NCI-H2029 (cell line): ENCODE measurements around the gene CDH19.

Experiments
- DNase-seq: peaks from one replicate; lab custom pipeline; 2025; lab: John Stamatoyannopoulos, UW

CDH19 gene

GRCh38 chr18:66603941-66604627 lies at the start of gene CDH19:
Gene CDH19 (minus strand): TSS chr18:66604090. CDS start chr18:66572204, 31,886 bp downstream.
- no peak for DNase-seq

- DNase-seq: no peak
Measured at GRCh38 chr18:66647671-66648070, 43.8 kb upstream of the CDH19 start.

DNA sequence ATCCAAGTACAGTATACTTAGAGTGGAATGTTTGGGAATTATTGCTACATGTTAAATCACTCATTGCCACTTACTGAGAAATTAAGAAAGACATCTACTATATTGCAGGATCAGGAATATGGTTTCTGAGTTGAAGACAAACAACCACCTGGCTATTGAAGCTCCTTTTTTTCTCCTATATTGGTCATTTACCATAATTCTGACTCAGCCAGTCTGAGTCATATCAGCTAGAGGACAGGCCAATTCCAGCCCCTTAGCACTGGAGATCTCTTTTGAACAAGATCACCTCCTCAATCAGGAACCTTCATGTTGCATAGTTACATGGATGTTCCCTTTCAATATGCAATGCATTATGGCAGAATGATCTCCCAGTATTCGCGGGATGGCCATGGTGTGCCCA lies 42.7 kb upstream of the CDH19 start:
- no peak for DNase-seq

GRCh38 chr18:66645983-66646382 lies 42.1 kb upstream of the CDH19 start:
- no peak for DNase-seq

- DNase-seq: no peak
Measured at GRCh38 chr18:66641056-66641455, 37.2 kb upstream of the CDH19 start.

- no peak for DNase-seq
Measured at GRCh38 chr18:66640431-66640830, 36.5 kb upstream of the CDH19 start.

GRCh38 chr18:66638856-66639629 lies 35.2 kb upstream of the CDH19 start:
- no peak for DNase-seq

GRCh38 chr18:66635342-66635741 lies 31.5 kb upstream of the CDH19 start:
- no peak for DNase-seq

GRCh38 chr18:66632756-66633155 lies 28.9 kb upstream of the CDH19 start:
- no peak for DNase-seq

- no peak for DNase-seq
Measured at GRCh38 chr18:66630831-66631230, 26.9 kb upstream of the CDH19 start.

DNA sequence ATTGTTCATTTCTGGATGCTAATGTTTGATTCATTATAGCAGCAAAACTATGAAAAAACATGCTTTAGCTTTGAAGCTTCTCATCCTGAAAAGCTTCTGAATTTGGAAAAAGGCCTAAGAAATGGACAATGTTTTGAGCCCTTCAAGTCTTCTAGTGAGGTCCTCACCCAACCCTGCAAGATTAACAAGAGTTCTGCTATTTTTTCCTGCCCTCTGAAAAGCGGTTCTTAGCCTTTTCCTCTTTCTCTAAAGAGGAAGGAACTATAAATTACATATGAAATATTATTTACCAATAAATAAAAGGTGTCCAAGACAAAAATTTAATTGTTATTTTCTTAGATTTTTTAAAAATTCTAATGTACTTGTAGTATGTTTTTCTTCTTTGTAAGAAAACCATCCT lies 19.9 kb upstream of the CDH19 start:
- no peak for DNase-seq

GRCh38 chr18:66621816-66622576 lies 18.1 kb upstream of the CDH19 start:
- DNase-seq: no peak

- DNase-seq: no peak
Measured at GRCh38 chr18:66616523-66616983, 12.7 kb upstream of the CDH19 start.

GRCh38 chr18:66615176-66615575 lies 11.3 kb upstream of the CDH19 start:
- DNase-seq: no peak

- DNase-seq: no peak
Measured at GRCh38 chr18:66607632-66608031, 3.7 kb upstream of the CDH19 start.

DNA sequence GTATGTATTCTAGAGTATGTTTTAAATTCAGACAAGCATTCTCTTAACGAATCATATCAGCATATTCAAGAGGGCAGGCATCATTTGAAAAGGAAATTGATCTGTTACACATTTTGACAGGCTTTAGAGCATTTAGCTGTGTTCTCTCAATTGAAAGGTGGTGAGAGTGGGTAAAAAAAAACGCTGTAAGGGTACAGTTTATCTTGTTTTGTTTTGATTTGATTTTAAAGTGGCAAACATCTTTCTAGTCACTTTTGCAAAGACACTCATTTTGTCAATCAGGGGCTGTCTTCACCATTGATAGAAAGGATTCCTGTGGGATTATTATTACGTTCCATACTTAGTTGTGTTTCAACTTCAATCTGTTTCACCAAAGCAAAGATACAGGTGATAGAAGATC lies 2.2 kb downstream of the CDH19 start:
- DNase-seq: no peak

DNA sequence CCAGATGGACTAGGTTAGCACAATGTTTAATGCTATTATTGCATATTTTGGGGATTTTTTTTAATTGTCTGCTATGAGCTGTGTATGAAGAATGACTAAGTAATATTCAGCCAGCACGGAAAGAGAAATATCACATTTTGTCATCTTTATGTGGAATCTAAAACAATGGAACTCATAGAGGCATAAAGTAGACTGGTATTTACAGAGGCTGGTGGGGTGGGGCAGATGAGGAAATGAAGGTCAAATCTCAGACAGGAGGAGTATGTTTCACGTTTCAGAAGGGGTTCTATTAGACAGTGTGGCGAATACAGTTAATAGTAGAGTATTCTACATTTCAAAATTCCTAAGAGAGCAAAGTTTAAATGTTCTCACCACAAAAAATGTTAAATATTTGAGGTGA lies 4.7 kb downstream of the CDH19 start:
- no peak for DNase-seq

GRCh38 chr18:66587430-66587829 lies 16.5 kb downstream of the CDH19 start:
- DNase-seq: no peak

DNA sequence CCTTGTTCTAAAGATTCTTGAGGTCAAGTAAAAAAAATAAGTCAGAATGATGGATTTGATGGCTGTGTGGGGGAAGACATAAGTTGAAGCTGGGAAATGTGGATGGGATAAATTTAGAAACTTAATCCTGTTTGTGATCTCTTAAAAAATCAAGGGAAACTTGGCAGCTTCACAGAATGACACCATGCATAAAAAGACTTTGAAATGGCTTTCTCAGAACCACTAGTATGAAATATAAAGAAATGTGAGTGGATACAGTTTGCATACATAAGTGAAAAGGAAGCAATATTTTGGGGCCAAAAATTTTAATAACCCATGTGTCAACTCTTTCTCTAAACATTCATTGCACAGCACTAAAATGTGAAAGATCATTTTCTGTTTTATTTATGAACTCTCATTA lies 21.7 kb downstream of the CDH19 start:
- no peak for DNase-seq

DNA sequence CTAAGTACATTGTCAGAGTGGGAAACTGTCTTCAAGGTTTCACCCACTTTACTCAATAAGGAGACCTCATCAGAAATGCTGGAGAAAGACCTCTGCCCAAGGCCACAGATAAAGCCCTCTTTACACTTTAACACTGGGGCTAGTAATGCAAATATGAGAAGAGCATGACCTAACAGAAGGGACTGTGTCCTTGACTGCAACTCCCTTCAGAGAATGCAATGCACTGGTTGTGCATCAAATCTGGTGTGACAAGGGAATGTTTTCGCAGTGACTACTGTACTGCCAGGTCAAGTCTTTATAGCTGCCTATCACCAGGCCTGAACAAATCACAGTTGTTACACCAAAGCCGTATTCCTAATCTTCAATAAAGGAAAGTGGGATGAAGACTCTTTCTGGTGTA lies 28.6 kb downstream of the CDH19 start:
- DNase-seq: no peak

- no peak for DNase-seq
Measured at GRCh38 chr18:66571845-66572244, 32.0 kb downstream of the CDH19 start.

DNA sequence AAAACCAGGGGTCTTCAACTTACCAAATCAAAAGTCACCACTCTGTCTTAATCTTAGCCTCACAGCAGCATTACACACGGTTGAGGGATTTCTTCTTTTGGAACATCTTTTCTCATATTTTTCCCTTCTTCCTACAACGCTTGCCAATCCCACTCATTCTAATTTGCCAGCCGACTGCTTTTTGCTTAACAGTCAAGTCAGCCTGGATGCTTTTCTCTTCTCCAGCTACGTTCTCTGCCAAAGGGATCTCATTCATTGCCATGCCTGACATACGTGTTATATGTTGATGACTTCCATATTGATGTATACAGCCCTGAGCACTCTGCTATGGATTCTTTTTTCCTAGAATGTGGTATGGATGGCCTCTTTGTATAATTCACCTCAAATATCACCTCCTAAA lies 37.3 kb downstream of the CDH19 start:
- no peak for DNase-seq

GRCh38 chr18:66564236-66564635 lies 39.7 kb downstream of the CDH19 start:
- DNase-seq: no peak
